Keratinocyte (primary cell): ENCODE data around the gene DIPK2A. TPM values are rescaled to one million over a fixed set of nuclear protein-coding genes. Genes with fewer than 3 reads are reported as not detected.

Experiments used
- DNase-seq: peaks from one replicate; pipeline ENCODE4 v3.0.0-alpha.2; 2011; ENCODE audit warnings: low read depth, missing footprints, low spot score
- FAIRE-seq: peaks from 2 replicates; lab custom pipeline; 2011; peaks lifted over from hg19 to GRCh38; lab: Jason Lieb, UNC
- H2AFZ ChIP-seq: 2 replicates; pipeline ENCODE4 v1.6.0; 2012; ENCODE audit warnings: low read length, control low read depth, inconsistent platforms; ENCODE audit not compliant: control insufficient read depth
- H3K27ac ChIP-seq: 2 replicates; pipeline ENCODE4 v1.5.1; 2011; ENCODE audit warnings: low read length; ENCODE audit not compliant: control insufficient read depth, insufficient read depth
- H3K27me3 ChIP-seq: 3 replicates; pipeline ENCODE4 v1.6.0; 2011; ENCODE audit warnings: low read length; ENCODE audit not compliant: control insufficient read depth, insufficient read depth; ENCODE audit errors: extremely low read depth
- H3K36me3 ChIP-seq, 2 experiments: 2 replicates in 1 of 2; 3 replicates in 1 of 2; pipeline ENCODE4 v1.5.1; 2011; ENCODE audit warnings: low read length in 2 of 2, mild to moderate bottlenecking in 1 of 2; ENCODE audit not compliant: control insufficient read depth in 2 of 2, insufficient read depth in 2 of 2; ENCODE audit errors: extremely low read depth in 1 of 2
- H3K4me1 ChIP-seq: 3 replicates; pipeline ENCODE4 v1.5.1; 2011; ENCODE audit warnings: low read length; ENCODE audit not compliant: control insufficient read depth, insufficient read depth; ENCODE audit errors: extremely low read depth
- H3K4me2 ChIP-seq: 3 replicates; pipeline ENCODE4 v1.6.0; 2011; ENCODE audit warnings: low read depth, low read length; ENCODE audit not compliant: control insufficient read depth, insufficient read depth; ENCODE audit errors: extremely low read depth
- H3K4me3 ChIP-seq, 3 experiments: fragments of 200-600 bp in 1 of 3; sonication (generic) in 1 of 3; 2 replicates in 2 of 3; 3 replicates in 1 of 3; pipeline ENCODE4 v1.5.1; 2011 to 2016; ENCODE audit warnings: low read length in 3 of 3, mild to moderate bottlenecking in 3 of 3, control low read depth in 2 of 3, inconsistent platforms in 1 of 3, low read depth in 1 of 3, mixed read lengths in 1 of 3, mixed run types in 1 of 3, moderate library complexity in 1 of 3; ENCODE audit not compliant: control insufficient read depth in 2 of 3, insufficient read depth in 2 of 3; ENCODE audit errors: extremely low read depth in 1 of 3
- H3K79me2 ChIP-seq: 2 replicates; pipeline ENCODE4 v1.6.0; 2012; ENCODE audit warnings: low read length; ENCODE audit not compliant: control insufficient read depth, insufficient read depth
- H3K9ac ChIP-seq: 3 replicates; pipeline ENCODE4 v1.6.0; 2011; ENCODE audit warnings: low read length; ENCODE audit not compliant: control insufficient read depth, insufficient read depth; ENCODE audit errors: extremely low read depth
- H3K9me1 ChIP-seq: 3 replicates; pipeline ENCODE4 v1.6.0; 2011; ENCODE audit warnings: low read length; ENCODE audit not compliant: control insufficient read depth, insufficient read depth; ENCODE audit errors: extremely low read depth
- H3K9me3 ChIP-seq: 2 replicates; pipeline ENCODE4 v1.5.1; 2012; ENCODE audit warnings: low read depth, low read length; ENCODE audit not compliant: control insufficient read depth
- H4K20me1 ChIP-seq: 3 replicates; pipeline ENCODE4 v1.6.0; 2011; ENCODE audit warnings: low read length; ENCODE audit not compliant: control insufficient read depth, insufficient read depth; ENCODE audit errors: extremely low read depth
- CTCF ChIP-seq, 3 experiments: IDR thresholded peaks in 1 of 3; conservative IDR thresholded peaks in 1 of 3; optimal IDR thresholded peaks in 1 of 3; 2 replicates in 2 of 3; 3 replicates in 1 of 3; pipeline versions ENCODE3 to v1.5.1; 2011; ENCODE audit warnings: low read length in 3 of 3, mild to moderate bottlenecking in 3 of 3, moderate library complexity in 2 of 3, control low read depth in 1 of 3, inconsistent platforms in 1 of 3; ENCODE audit not compliant: insufficient read depth in 2 of 3; ENCODE audit errors: extremely low read depth in 1 of 3
- EZH2 ChIP-seq: IDR thresholded peaks from one replicate; pipeline ENCODE4 v1.6.1; 2012; ENCODE audit warnings: inconsistent platforms, mild to moderate bottlenecking, low read length, moderate library complexity
- dilution Hi-C: fragments of 300-500 bp; cut with MboI; formaldehyde crosslinking; loops from one replicate; pipeline ENCODE4 v1.7.0; 2020; ENCODE audit warnings: low sequenced_read_pairs; ENCODE audit not compliant: extremely low pct_ligation_motif_present
- polyA plus RNA-seq, 5 experiments: library from polyadenylated mRNA; depleted of rRNA in 3 of 5; stranded (reverse) in 3 of 5; stranded (forward) in 1 of 5; unstranded in 1 of 5; fragments of >200 nt; gene quantifications; 1 replicate in 1 of 5; 2 replicates in 3 of 5; 3 replicates in 1 of 5; pipeline versions ENCODE4 v1.2.1 to v1.2.3, GENCODE V29; 2011 to 2012; ENCODE audit warnings: missing spikeins in 2 of 5, low read depth in 1 of 5, low replicate concordance in 1 of 5

DIPK2A gene
- polyA plus RNA-seq, 1 donor (not counting 4 experiments of a cell fraction or from before 2014, with no cell fraction given): 7.8 TPM

- dilution Hi-C loops: no loop called here
- H3K9ac ChIP-seq: no peak overlapping the region
- H3K9me3 ChIP-seq: no peaks in the 10 kb centered on the region
- no peaks in the 10 kb centered on the region for H3K36me3 ChIP-seq
- peaks cover 35% of the 10 kb centered on the region for H3K4me1 ChIP-seq
- no peaks in the 10 kb centered on the region for H4K20me1 ChIP-seq
- no peak overlapping the region for H2AFZ ChIP-seq
- no peak overlapping the region for H3K4me2 ChIP-seq
- peaks cover 56% of the 10 kb centered on the region for H3K79me2 ChIP-seq
- no peaks in the 10 kb centered on the region for H3K27me3 ChIP-seq
- TF ChIP-seq EZH2 (no peak), CTCF (optimal IDR thresholded peaks at IDR 0.05 in 1 of 3, IDR thresholded peaks at IDR 0.05 in 1 of 3, conservative IDR thresholded peaks at IDR 0.05 in 1 of 3; ENCODE audit: extremely low read depth in 1 of 3, insufficient read depth in 2 of 3, low read length in 3 of 3) (no peak)
- no peak overlapping the region for H3K27ac ChIP-seq
- H3K4me3 ChIP-seq: no peak overlapping the region
- no peaks in the 10 kb centered on the region for H3K9me1 ChIP-seq
- DNase-seq (no peak), FAIRE-seq (no peak)
These were observed 6.6 kb downstream of the DIPK2A start for GRCh38 chr3:143978263-143978631.

- no peak for DNase-seq
- Histone ChIP-seq H3K4me2 (no peak overlapping the region), H3K27ac (no peak overlapping the region), H3K9me3 (no peaks in the 10 kb centered on the region), H3K27me3 (no peaks in the 10 kb centered on the region), H3K9ac (no peak overlapping the region), H4K20me1 (no peaks in the 10 kb centered on the region), H3K79me2 (peaks cover 48% of the 10 kb centered on the region), H3K4me3 (no peak overlapping the region), H3K4me1 (peaks cover 32% of the 10 kb centered on the region), H3K9me1 (no peaks in the 10 kb centered on the region), H2AFZ (no peak overlapping the region), H3K36me3 (no peaks in the 10 kb centered on the region)
- dilution Hi-C loops: no loop called here
- no peak for FAIRE-seq
- no peak for TF ChIP-seq EZH2
- TF ChIP-seq CTCF (optimal IDR thresholded peaks at IDR 0.05 in 1 of 3, IDR thresholded peaks at IDR 0.05 in 1 of 3, conservative IDR thresholded peaks at IDR 0.05 in 1 of 3; ENCODE audit: extremely low read depth in 1 of 3, insufficient read depth in 2 of 3, low read length in 3 of 3): no peak
These were observed 7.4 kb downstream of the DIPK2A start for GRCh38 chr3:143979041-143979440.
